Gastrocnemius medialis (tissue), 4 donors: Measurements from ENCODE around the gene ANKRD33B.

ENCODE experiments used
- POLR2A ChIP-seq, 2 donors: fragments of 450-650 bp; IDR thresholded peaks; one replicate each; pipeline ENCODE4 v1.6.1; 2017; ENCODE audit warnings: antibody characterized with exemption in 2 of 2, mild to moderate bottlenecking in 2 of 2, moderate library complexity in 2 of 2
- TF ChIP-seq, protein P1 (sequence below), 5 experiments: fragments of 450-650 bp in 3 of 5; fragments of 200-600 bp in 2 of 5; sonication (generic) in 2 of 5; IDR thresholded peaks in 4 of 5; conservative IDR thresholded peaks in 1 of 5; 1 replicate in 4 of 5; 2 replicates in 1 of 5; pipeline ENCODE4 v1.5.1; 2016 to 2019; ENCODE audit warnings: antibody characterized with exemption in 5 of 5, mild to moderate bottlenecking in 3 of 5, moderate library complexity in 3 of 5

DNA sequence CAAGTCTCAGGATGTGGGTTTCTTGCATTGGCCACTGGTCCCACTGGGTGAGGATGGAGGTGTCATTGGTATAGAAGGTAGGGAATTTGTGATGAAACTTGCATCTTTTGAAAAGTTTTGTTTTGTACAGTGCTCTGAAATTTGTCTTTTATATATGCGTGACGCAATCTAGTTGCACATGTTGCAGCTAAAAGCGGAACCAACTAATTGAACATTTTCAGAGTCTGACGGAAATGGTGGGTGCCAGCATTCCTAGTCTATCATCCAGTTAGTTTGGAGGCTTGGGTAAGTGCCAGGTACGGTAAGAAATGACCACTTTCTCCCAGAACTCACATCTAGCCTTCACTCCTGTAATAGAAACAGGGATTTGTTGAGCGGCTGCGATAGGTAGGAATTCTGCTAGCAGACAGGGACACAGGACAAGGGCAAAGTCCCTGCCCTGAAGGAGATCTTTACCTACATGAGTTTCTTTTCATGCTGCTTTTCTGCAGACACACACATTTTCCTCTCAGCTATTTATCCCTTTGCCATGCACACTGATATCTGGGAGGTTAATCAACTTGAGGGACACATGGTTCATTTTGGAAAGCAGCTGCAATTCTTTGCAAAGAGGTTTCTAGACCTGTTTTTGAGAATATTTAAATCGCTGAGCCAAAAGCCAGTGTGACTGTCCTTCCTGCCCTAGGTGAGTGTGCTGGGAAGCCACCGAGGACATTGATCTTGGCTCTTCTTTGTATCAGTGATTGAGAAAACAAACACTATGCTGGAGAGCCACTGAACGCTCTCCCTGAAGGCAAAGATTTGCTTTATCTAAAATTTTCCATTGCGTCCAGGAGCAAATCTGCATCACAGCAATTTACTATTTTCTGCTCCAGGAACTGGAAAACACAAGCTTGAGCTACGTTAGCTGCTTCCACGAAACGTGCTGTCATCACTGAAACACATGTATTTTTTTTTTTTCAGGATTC lies 107.5 kb downstream of the ANKRD33B start:
- TF ChIP-seq, protein P1, sequence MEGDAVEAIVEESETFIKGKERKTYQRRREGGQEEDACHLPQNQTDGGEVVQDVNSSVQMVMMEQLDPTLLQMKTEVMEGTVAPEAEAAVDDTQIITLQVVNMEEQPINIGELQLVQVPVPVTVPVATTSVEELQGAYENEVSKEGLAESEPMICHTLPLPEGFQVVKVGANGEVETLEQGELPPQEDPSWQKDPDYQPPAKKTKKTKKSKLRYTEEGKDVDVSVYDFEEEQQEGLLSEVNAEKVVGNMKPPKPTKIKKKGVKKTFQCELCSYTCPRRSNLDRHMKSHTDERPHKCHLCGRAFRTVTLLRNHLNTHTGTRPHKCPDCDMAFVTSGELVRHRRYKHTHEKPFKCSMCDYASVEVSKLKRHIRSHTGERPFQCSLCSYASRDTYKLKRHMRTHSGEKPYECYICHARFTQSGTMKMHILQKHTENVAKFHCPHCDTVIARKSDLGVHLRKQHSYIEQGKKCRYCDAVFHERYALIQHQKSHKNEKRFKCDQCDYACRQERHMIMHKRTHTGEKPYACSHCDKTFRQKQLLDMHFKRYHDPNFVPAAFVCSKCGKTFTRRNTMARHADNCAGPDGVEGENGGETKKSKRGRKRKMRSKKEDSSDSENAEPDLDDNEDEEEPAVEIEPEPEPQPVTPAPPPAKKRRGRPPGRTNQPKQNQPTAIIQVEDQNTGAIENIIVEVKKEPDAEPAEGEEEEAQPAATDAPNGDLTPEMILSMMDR (IDR thresholded peaks at IDR 0.05 in 4 of 5, conservative IDR thresholded peaks at IDR 0.05 in 1 of 5): no peak
- no peak for TF ChIP-seq POLR2A (IDR thresholded peaks at IDR 0.05)
